H1 (cell line): ENCODE measurements around the gene PFKFB3. TPM values are rescaled to one million over a fixed set of nuclear protein-coding genes. Genes with fewer than 3 reads are reported as not detected.

Source experiments
- CTCF ChIA-PET: fragments of 300-600 bp; sonication (Branson Sonifier 250); formaldehyde crosslinking; loops from one replicate; lab custom pipeline; 2021; ENCODE audit not compliant: partially characterized antibody; lab: Charles Lee
- POLR2A ChIA-PET: fragments of 300-600 bp; sonication (Branson Sonifier 250); formaldehyde crosslinking; loops from one replicate; lab custom pipeline; 2021; ENCODE audit warnings: inconsistent platforms; ENCODE audit not compliant: partially characterized antibody; lab: Charles Lee
- DNase-seq, 2 experiments: peaks; one replicate each; pipeline versions ENCODE4 v3.0.0 to v3.0.0-alpha.2; 2010 to 2022; ENCODE audit warnings: low spot score in 2 of 2, low read depth in 1 of 2, mixed read lengths in 1 of 2
- FAIRE-seq: peaks from 2 replicates; lab custom pipeline; 2011; peaks lifted over from hg19 to GRCh38; lab: Jason Lieb, UNC
- H2AFZ ChIP-seq: 2 replicates; pipeline ENCODE4 v1.8.1; 2012; ENCODE audit warnings: low read length, inconsistent platforms
- H2AK5ac ChIP-seq: 2 replicates; pipeline ENCODE4 v1.6.1; 2013; ENCODE audit warnings: low read depth, low read length
- H2BK120ac ChIP-seq: replicated peaks from 2 replicates; pipeline ENCODE3; 2013; ENCODE audit warnings: low read depth, low read length, inconsistent platforms
- H2BK12ac ChIP-seq: 2 replicates; pipeline ENCODE4 v1.6.1; 2013; ENCODE audit warnings: low read depth, low read length
- H2BK15ac ChIP-seq: 2 replicates; pipeline ENCODE4 v1.6.1; 2013; ENCODE audit warnings: low read length
- H2BK20ac ChIP-seq: 2 replicates; pipeline ENCODE4 v1.6.1; 2013; ENCODE audit warnings: low read length
- H2BK5ac ChIP-seq: 2 replicates; pipeline ENCODE4 v1.6.1; 2013; ENCODE audit warnings: low read depth, low read length
- H3K14ac ChIP-seq: 2 replicates; pipeline ENCODE4 v1.6.1; 2013; ENCODE audit warnings: inconsistent platforms; ENCODE audit not compliant: insufficient read length
- H3K18ac ChIP-seq: 2 replicates; pipeline ENCODE4 v1.6.1; 2013; ENCODE audit warnings: low read length; ENCODE audit errors: extremely low read depth
- H3K23ac ChIP-seq: 2 replicates; pipeline ENCODE4 v1.6.1; 2013; ENCODE audit warnings: inconsistent platforms; ENCODE audit not compliant: insufficient read length
- H3K23me2 ChIP-seq: 2 replicates; pipeline ENCODE4 v1.6.1; 2013; ENCODE audit warnings: low read depth, low read length
- H3K27ac ChIP-seq: 2 replicates; pipeline ENCODE4 v1.6.1; 2011; ENCODE audit warnings: low read depth, low read length, inconsistent platforms
- H3K27me3 ChIP-seq, 4 experiments: replicated peaks in 1 of 4; 1 replicate in 1 of 4; 2 replicates in 3 of 4; pipeline versions ENCODE4 v1.6.1 to v1.8.1; 2011 to 2013; ENCODE audit warnings: low read length in 3 of 4, mild to moderate bottlenecking in 3 of 4, inconsistent platforms in 2 of 4, mixed read lengths in 2 of 4, moderate library complexity in 1 of 4; ENCODE audit not compliant: control insufficient read depth in 3 of 4, insufficient read depth in 3 of 4; ENCODE audit errors: extremely low read depth in 1 of 4
- H3K36me3 ChIP-seq, 4 experiments: 2 replicates each; pipeline versions ENCODE4 v1.6.1 to v1.8.1; 2011 to 2013; ENCODE audit warnings: mild to moderate bottlenecking in 4 of 4, low read length in 3 of 4, moderate library complexity in 2 of 4, control low read depth in 1 of 4, inconsistent platforms in 1 of 4; ENCODE audit not compliant: insufficient read depth in 4 of 4, control insufficient read depth in 2 of 4
- H3K4ac ChIP-seq: replicated peaks from 2 replicates; pipeline ENCODE3; 2013; ENCODE audit warnings: low read length, low read depth, mixed read lengths, inconsistent platforms; ENCODE audit not compliant: insufficient read length
- H3K4me1 ChIP-seq, 4 experiments: replicated peaks in 1 of 4; 1 replicate in 1 of 4; 2 replicates in 3 of 4; pipeline versions ENCODE4 v1.6.1 to v1.8.1; 2011 to 2013; ENCODE audit warnings: low read length in 3 of 4, inconsistent platforms in 2 of 4, mixed read lengths in 1 of 4; ENCODE audit not compliant: insufficient read depth in 4 of 4, control insufficient read depth in 3 of 4
- H3K4me2 ChIP-seq, 2 experiments: 2 replicates each; pipeline versions ENCODE4 v1.6.1 to v1.8.1; 2011 to 2013; ENCODE audit warnings: low read depth in 2 of 2, low read length in 2 of 2, control low read depth in 1 of 2, inconsistent platforms in 1 of 2, mild to moderate bottlenecking in 1 of 2; ENCODE audit not compliant: insufficient read depth in 1 of 2
- H3K4me3 ChIP-seq, 4 experiments: fragments of 200-600, 300-600 bp in 1 of 4; sonication (generic), shearing (Covaris generic), sonication (Bioruptor Twin) in 1 of 4; 2 replicates each; pipeline versions ENCODE4 v1.5.1 to v1.8.1; 2011 to 2016; ENCODE audit warnings: low read length in 4 of 4, low read depth in 3 of 4, control low read depth in 2 of 4, inconsistent platforms in 2 of 4, mild to moderate bottlenecking in 2 of 4, mixed read lengths in 1 of 4, moderate library complexity in 1 of 4; ENCODE audit not compliant: insufficient read depth in 2 of 4; ENCODE audit errors: extremely low read depth in 1 of 4
- H3K56ac ChIP-seq: replicated peaks from 2 replicates; pipeline ENCODE3; 2013; ENCODE audit warnings: low read depth, mild to moderate bottlenecking, mixed read lengths, low read length, inconsistent platforms; ENCODE audit not compliant: insufficient read length
- H3K79me1 ChIP-seq: 2 replicates; pipeline ENCODE4 v1.6.1; 2013; ENCODE audit warnings: low read depth, low read length, control low read depth
- H3K79me2 ChIP-seq, 2 experiments: 2 replicates each; pipeline versions ENCODE4 v1.6.1 to v1.8.1; 2012 to 2013; ENCODE audit warnings: low read length in 2 of 2, mild to moderate bottlenecking in 2 of 2, inconsistent platforms in 1 of 2; ENCODE audit not compliant: insufficient read depth in 2 of 2, control insufficient read depth in 1 of 2
- H3K9ac ChIP-seq, 4 experiments: replicated peaks in 1 of 4; 1 replicate in 1 of 4; 2 replicates in 3 of 4; pipeline versions ENCODE4 v1.6.1 to v1.8.1; 2011 to 2013; ENCODE audit warnings: low read depth in 3 of 4, low read length in 3 of 4, control low read depth in 2 of 4, mild to moderate bottlenecking in 2 of 4, moderate library complexity in 2 of 4, inconsistent platforms in 1 of 4; ENCODE audit errors: extremely low read depth in 1 of 4
- H3K9me3 ChIP-seq, 2 experiments: 2 replicates each; pipeline versions ENCODE4 v1.6.1 to v1.8.1; 2012 to 2013; ENCODE audit warnings: mild to moderate bottlenecking in 2 of 2, moderate library complexity in 2 of 2, control low read depth in 1 of 2, inconsistent platforms in 1 of 2, low read depth in 1 of 2, low read length in 1 of 2, mixed read lengths in 1 of 2; ENCODE audit not compliant: insufficient read depth in 2 of 2
- H4K20me1 ChIP-seq, 2 experiments: replicated peaks in 1 of 2; 2 replicates each; pipeline versions ENCODE3 to v1.8.1; 2011 to 2013; ENCODE audit warnings: inconsistent platforms in 2 of 2, low read length in 2 of 2, mild to moderate bottlenecking in 1 of 2; ENCODE audit not compliant: insufficient read depth in 2 of 2, control insufficient read depth in 1 of 2
- H4K5ac ChIP-seq: 2 replicates; pipeline ENCODE4 v1.6.1; 2013; ENCODE audit warnings: low read length, low read depth, mixed read lengths, inconsistent platforms; ENCODE audit not compliant: insufficient read length
- H4K8ac ChIP-seq: 2 replicates; pipeline ENCODE4 v1.8.0; 2013; ENCODE audit warnings: mild to moderate bottlenecking, moderate library complexity, low read length, inconsistent platforms; ENCODE audit not compliant: insufficient read depth; ENCODE audit errors: extremely low read depth
- H4K91ac ChIP-seq: replicated peaks from 2 replicates; pipeline ENCODE3; 2013; ENCODE audit warnings: low read length, mixed read lengths, inconsistent platforms; ENCODE audit not compliant: insufficient read length
- CEBPB ChIP-seq: IDR thresholded peaks from 2 replicates; pipeline ENCODE4 v1.6.1; 2012; ENCODE audit warnings: low read depth, low read length
- JUND ChIP-seq: IDR thresholded peaks from 2 replicates; pipeline ENCODE4 v1.6.1; 2011; ENCODE audit warnings: mild to moderate bottlenecking, improper control_type of control experiment, low read length
- KDM1A ChIP-seq: fragments of 200-600, 300-600 bp; sonication (generic); IDR thresholded peaks from 2 replicates; pipeline ENCODE4 v1.7.1; 2016; ENCODE audit warnings: mild to moderate bottlenecking, low read length, borderline replicate concordance
- MAX ChIP-seq: IDR thresholded peaks from 2 replicates; pipeline ENCODE4 v1.6.1; 2012; ENCODE audit warnings: inconsistent platforms
- POU5F1 ChIP-seq: IDR thresholded peaks from 2 replicates; pipeline ENCODE4 v1.6.1; 2011; ENCODE audit warnings: low read depth, mild to moderate bottlenecking, low read length, moderate library complexity
- SP1 ChIP-seq: IDR thresholded peaks from 2 replicates; pipeline ENCODE4 v1.6.1; 2011; ENCODE audit warnings: low read depth, low read length
- USF2 ChIP-seq: IDR thresholded peaks from 2 replicates; pipeline ENCODE4 v1.6.1; 2011; ENCODE audit warnings: low read length, improper control_type of control experiment
- ZNF274 ChIP-seq: IDR thresholded peaks from 2 replicates; pipeline ENCODE4 v1.7.0; 2012; ENCODE audit warnings: low read length, borderline replicate concordance; ENCODE audit errors: extremely low read depth
- WGBS, 2 experiments: shearing (Covaris generic) in 1 of 2; methylation state at CpG; one replicate each; pipeline versions ENCODE4 v1.1.6 to v1.1.7; 2013 to 2015; ENCODE audit warnings: low lambda C conversion rate in 2 of 2, mixed read lengths in 2 of 2, inconsistent platforms in 1 of 2, low coverage in 1 of 2, missing lambda C conversion rate in 1 of 2; ENCODE audit not compliant: insufficient replicate concordance in 2 of 2, insufficient coverage in 1 of 2, insufficient read length in 1 of 2; ENCODE audit errors: extremely low coverage in 1 of 2, missing lambda C conversion rate in 1 of 2; 5-methylcytosine and 5-hydroxymethylcytosine counted together
- polyA plus RNA-seq, 7 experiments: library from polyadenylated mRNA; depleted of rRNA in 3 of 7; stranded (reverse) in 5 of 7; unstranded in 2 of 7; fragments of >200 nt in 5 of 7; fragments of 200-250 nt in 2 of 7; gene quantifications; 1 replicate in 5 of 7; 2 replicates in 1 of 7; 4 replicates in 1 of 7; pipeline versions ENCODE4 v1.2.1 to v1.2.3, GENCODE V29; 2011 to 2013; ENCODE audit warnings: missing spikeins in 2 of 7, mixed read lengths in 2 of 7
- total RNA-seq: library from RNA; stranded (reverse); fragmentation: NEBNext Ultra II Directional; extraction: Animal tissue kit (Norgen Biotek cat#: 25700); gene quantifications from 2 replicates; pipeline ENCODE4 v1.2.1, GENCODE V29; 2021

PFKFB3 gene
- total and polyA plus RNA-seq, 2 of the 8 experiments (the other 6 are each of a cell fraction or from before 2014, with no cell fraction given), result 15.6 to 32.0 TPM

DNA sequence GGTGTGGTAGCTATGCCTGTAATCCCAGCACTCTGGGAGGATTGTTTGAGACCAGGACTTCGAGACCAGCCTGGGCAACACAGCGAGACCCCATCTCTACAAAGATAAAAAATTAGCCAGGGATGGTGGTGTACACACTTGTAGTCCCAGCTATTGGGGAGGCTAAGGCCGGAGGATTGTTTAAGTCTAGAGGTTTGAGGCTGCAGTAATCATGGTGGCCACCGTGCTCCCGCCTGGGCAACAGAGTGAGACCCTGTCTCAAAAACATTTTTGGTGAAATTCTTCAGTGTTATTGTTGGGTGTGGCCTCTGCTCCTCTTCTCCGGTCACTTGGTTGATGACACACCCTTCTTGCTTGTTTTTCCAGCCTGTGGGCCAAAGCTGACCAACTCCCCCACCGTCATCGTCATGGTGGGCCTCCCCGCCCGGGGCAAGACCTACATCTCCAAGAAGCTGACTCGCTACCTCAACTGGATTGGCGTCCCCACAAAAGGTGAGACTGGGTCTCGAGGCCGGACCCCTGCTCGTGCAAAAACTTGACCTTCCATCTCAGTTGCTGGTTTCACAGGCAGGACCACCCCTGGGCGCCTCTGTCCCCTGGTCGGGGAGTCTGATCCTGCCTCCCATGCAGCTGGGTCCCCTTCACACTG, 10.6 kb downstream of the PFKFB3 start:
- WGBS, 2 experiments, result 85% methylated on average over 17 of the region's 17 CpGs; no CpG with 5 or more reads in 1 of the 2 experiments
- H4K20me1 ChIP-seq, result peaks cover 12 to 29% of the 10 kb centered on the region in 2 experiments

More for the DNA sequence above, 10.6 kb downstream of the PFKFB3 start:
- TF ChIP-seq USF2 (no peak), KDM1A (0 out of 2 replicates have a peak, but pooled peaks have one; percentile 20), ZNF274 (no peak), CEBPB (no peak), JUND (no peak), MAX (no peak), POU5F1 (no peak), SP1 (no peak)
- H2AFZ ChIP-seq, result no peak overlapping the region
- DNase-seq (no peak), FAIRE-seq (no peak)
- no peak overlapping the region for H3K56ac ChIP-seq
- no peak overlapping the region for H3K18ac ChIP-seq
- no peak overlapping the region for H3K4ac ChIP-seq
- no peak overlapping the region for H3K27ac ChIP-seq
- H3K9ac ChIP-seq, result no peak overlapping the region
- no peaks in the 10 kb centered on the region for H3K9me3 ChIP-seq
- H2BK120ac ChIP-seq, result no peak overlapping the region
- H2BK15ac ChIP-seq, result no peak overlapping the region
- 0 out of 2 replicates have a peak, but pooled peaks cover 2% of the 10 kb centered on the region for H3K23me2 ChIP-seq
- 0 out of 2 replicates have a peak overlapping the region, but pooled peaks have one; percentile 35 for H4K8ac ChIP-seq
- peaks cover 19% of the 10 kb centered on the region for H3K79me1 ChIP-seq
- H3K36me3 ChIP-seq, result peaks cover 17 to 42% (median 28%) of the 10 kb centered on the region in 4 experiments; a peak in 7 of 8 replicates
- H3K4me3 ChIP-seq, result no peak overlapping the region
- no peaks in the 10 kb centered on the region for H3K27me3 ChIP-seq
- H3K14ac ChIP-seq, result no peak overlapping the region
- ChIA-PET POLR2A (interaction anchor here (1.1 to 1.3 kb wide), 3 partner anchors 9 to 18 kb away, joined by 3 to 4 read pairs (median 3); partner anchors contain the start of gene PFKFB3), CTCF (interaction anchor here (1.2 to 3.2 kb wide), 3 partner anchors 11 to 189 kb away, joined by 3 to 12 read pairs (median 10); partner anchors contain the start of gene PFKFB3)
- peaks cover 0 to 39% of the 10 kb centered on the region in 2 experiments; a peak in 2 of 4 replicates for H3K79me2 ChIP-seq
- H2BK12ac ChIP-seq, result no peak overlapping the region
- H3K4me1 ChIP-seq, result peaks cover 0 to 10% (median 5%) of the 10 kb centered on the region in 4 experiments; a peak in 4 of 7 replicates
- H3K4me2 ChIP-seq, result no peak overlapping the region
- H2AK5ac ChIP-seq, result no peak overlapping the region
- H2BK20ac ChIP-seq, result no peak overlapping the region
- no peak overlapping the region for H2BK5ac ChIP-seq
- H3K23ac ChIP-seq, result no peak overlapping the region
- H4K5ac ChIP-seq, result no peak overlapping the region
- no peak overlapping the region for H4K91ac ChIP-seq
